HEK293 (cell line): ENCODE data around the gene SLC7A4.

ENCODE experiments used
- ZEB2 ChIP-seq: fragments of 450-650 bp; formaldehyde crosslinking; IDR thresholded peaks from 2 replicates; pipeline ENCODE4 v1.5.1; 2016; ENCODE audit warnings: missing biosample characterization, missing genetic modification characterization
- ZNF155 ChIP-seq: fragments of 450-650 bp; formaldehyde crosslinking; IDR thresholded peaks from 2 replicates; pipeline ENCODE4 v1.5.1; 2016; ENCODE audit warnings: missing biosample characterization, missing genetic modification characterization
- ZNF24 ChIP-seq: fragments of 450-650 bp; formaldehyde crosslinking; IDR thresholded peaks from 2 replicates; pipeline ENCODE4 v1.5.1; 2016; ENCODE audit warnings: missing biosample characterization, missing genetic modification characterization
- ZNF335 ChIP-seq: fragments of 450-650 bp; formaldehyde crosslinking; conservative IDR thresholded peaks from 2 replicates; pipeline ENCODE4 v1.5.1; 2016; ENCODE audit warnings: missing biosample characterization, missing genetic modification characterization
- ZSCAN30 ChIP-seq: fragments of 450-650 bp; IDR thresholded peaks from 2 replicates; pipeline ENCODE4 v1.5.1; 2018; ENCODE audit warnings: missing biosample characterization, mild to moderate bottlenecking, missing genetic modification characterization, moderate library complexity
- TF ChIP-seq, protein P1 (sequence below): fragments of 450-650 bp; formaldehyde crosslinking; IDR thresholded peaks from 2 replicates; pipeline ENCODE4 v1.5.1; 2016; ENCODE audit warnings: missing biosample characterization, missing genetic modification characterization
- TF ChIP-seq, protein P2 (sequence below): fragments of 450-650 bp; formaldehyde crosslinking; IDR thresholded peaks from 2 replicates; pipeline ENCODE4 v1.5.1; 2016; ENCODE audit warnings: missing biosample characterization, missing genetic modification characterization

DNA sequence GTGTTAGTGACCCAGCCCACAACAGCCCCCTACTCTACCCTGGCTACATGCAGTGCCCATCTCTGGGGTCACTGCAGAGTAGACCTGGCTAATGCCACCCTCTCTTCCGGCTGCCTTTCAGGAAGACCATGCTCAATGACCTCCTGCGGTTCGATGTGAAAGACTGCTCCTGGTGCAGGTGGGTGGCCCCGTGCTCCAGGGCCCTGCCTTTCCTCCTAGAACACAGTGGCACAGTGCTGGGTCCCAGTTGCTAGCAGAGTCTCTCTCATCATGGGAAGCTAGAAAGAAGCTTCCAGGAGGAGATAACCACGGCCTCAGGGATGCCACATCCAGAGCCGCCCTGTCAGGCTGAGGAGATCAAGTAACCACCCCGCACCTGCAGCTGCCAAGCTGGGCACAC is 46.6 kb downstream of the SLC7A4 start:
- TF ChIP-seq ZNF335 (tag by site-specific recombination) (no peak), ZSCAN30 (no peak), ZNF155 (tag by site-specific recombination) (no peak), ZEB2 (tag by site-specific recombination) (no peak), ZNF24 (tag by site-specific recombination) (no peak)
- TF ChIP-seq, protein P1, sequence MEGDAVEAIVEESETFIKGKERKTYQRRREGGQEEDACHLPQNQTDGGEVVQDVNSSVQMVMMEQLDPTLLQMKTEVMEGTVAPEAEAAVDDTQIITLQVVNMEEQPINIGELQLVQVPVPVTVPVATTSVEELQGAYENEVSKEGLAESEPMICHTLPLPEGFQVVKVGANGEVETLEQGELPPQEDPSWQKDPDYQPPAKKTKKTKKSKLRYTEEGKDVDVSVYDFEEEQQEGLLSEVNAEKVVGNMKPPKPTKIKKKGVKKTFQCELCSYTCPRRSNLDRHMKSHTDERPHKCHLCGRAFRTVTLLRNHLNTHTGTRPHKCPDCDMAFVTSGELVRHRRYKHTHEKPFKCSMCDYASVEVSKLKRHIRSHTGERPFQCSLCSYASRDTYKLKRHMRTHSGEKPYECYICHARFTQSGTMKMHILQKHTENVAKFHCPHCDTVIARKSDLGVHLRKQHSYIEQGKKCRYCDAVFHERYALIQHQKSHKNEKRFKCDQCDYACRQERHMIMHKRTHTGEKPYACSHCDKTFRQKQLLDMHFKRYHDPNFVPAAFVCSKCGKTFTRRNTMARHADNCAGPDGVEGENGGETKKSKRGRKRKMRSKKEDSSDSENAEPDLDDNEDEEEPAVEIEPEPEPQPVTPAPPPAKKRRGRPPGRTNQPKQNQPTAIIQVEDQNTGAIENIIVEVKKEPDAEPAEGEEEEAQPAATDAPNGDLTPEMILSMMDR, result no peak
- TF ChIP-seq, protein P2, sequence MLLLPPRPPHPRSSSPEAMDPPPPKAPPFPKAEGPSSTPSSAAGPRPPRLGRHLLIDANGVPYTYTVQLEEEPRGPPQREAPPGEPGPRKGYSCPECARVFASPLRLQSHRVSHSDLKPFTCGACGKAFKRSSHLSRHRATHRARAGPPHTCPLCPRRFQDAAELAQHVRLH (tag by site-specific recombination), result no peak
